ENCODE data around the gene PVRIG. TPM values are rescaled to one million over a fixed set of nuclear protein-coding genes. Genes with fewer than 3 reads are reported as not detected.
A peak's percentile ranks its signal among the peaks of the same experiment; 100 is the strongest.
"Not testable (repeated sequence)": the region's sequence is repeated elsewhere in the genome, so short reads cannot be mapped to it uniquely, and the experiment has no call there.

PVRIG gene
- total RNA-seq, 1 experiment from 2014 or later = 0.70 TPM

- no peaks in the 10 kb centered on the region; the same call in 1 of the 2 replicates for H3K4me1 ChIP-seq (ENCODE audit: insufficient read depth, low read length)
- H3K27ac Mint-ChIP-seq = peak within 1 kb of the TSS in 2 of 3 experiments; percentile 31 to 75; a peak in 2 of 7 replicates
- DNase-seq = peak; percentile 99
- peaks cover 25 to 31% of the 10 kb centered on the region in 2 experiments for H3K4me1 Mint-ChIP-seq
- no peaks in the 10 kb centered on the region for H3K79me1 ChIP-seq (ENCODE audit: insufficient read depth, low read depth, low read length, poor library complexity, severe bottlenecking)
- H4K20me1 ChIP-seq (ENCODE audit: control insufficient read depth, insufficient read depth, insufficient read length) = no peaks in the 10 kb centered on the region
- no peak within 1 kb of the TSS for H2BK20ac ChIP-seq (ENCODE audit: low read depth, low read length, poor library complexity, severe bottlenecking)
- peak within 1 kb of the TSS; percentile 95 for H3K14ac ChIP-seq (ENCODE audit: insufficient read depth, low read length)
- no peak within 1 kb of the TSS for H4K8ac ChIP-seq (replicated peaks; ENCODE audit: insufficient read length, low read depth, low read length)
- no peaks in the 10 kb centered on the region for H3K9me3 Mint-ChIP-seq
- H3K27me3 Mint-ChIP-seq (ENCODE audit: low read depth) = peaks cover 36% of the 10 kb centered on the region
- H3K23ac ChIP-seq (ENCODE audit: insufficient read length, low read depth, low read length) = no peak within 1 kb of the TSS
- no peak within 1 kb of the TSS for H3K27ac ChIP-seq (ENCODE audit: insufficient read length, low read depth, low read length)
- no peak within 1 kb of the TSS for H2BK120ac ChIP-seq (ENCODE audit: low read depth, low read length, poor library complexity, severe bottlenecking)
- H3K79me2 ChIP-seq (ENCODE audit: insufficient read depth, low read length) = no peaks in the 10 kb centered on the region; the same call in 1 of the 2 replicates
- H3K4me2 ChIP-seq (ENCODE audit: insufficient read depth, insufficient read length, low read length) = peak within 1 kb of the TSS; percentile 80
- peak within 1 kb of the TSS; percentile 82 for H3K9ac ChIP-seq (ENCODE audit: extremely low read depth, insufficient read length, low read length)
- no peak within 1 kb of the TSS for H2BK12ac ChIP-seq (ENCODE audit: insufficient read length, low read depth, low read length)
- H3K36me3 Mint-ChIP-seq (ENCODE audit: insufficient read depth in 1 of 3, low read depth in 3 of 3) = peaks cover 26 to 29% (median 28%) of the 10 kb centered on the region in 3 experiments; a peak in 6 of 7 replicates
- no peaks in the 10 kb centered on the region for H3K9me3 ChIP-seq (ENCODE audit: control insufficient read depth, low read depth, low read length)
- no peak within 1 kb of the TSS for H2BK5ac ChIP-seq (ENCODE audit: insufficient read length, low read length)
- H3T11ph ChIP-seq (ENCODE audit: low read length) = no peak within 1 kb of the TSS
- H3K4ac ChIP-seq (ENCODE audit: low read depth, low read length) = no peak within 1 kb of the TSS
- H3K56ac ChIP-seq (ENCODE audit: insufficient read length, low read depth, low read length) = no peak within 1 kb of the TSS
- no peak within 1 kb of the TSS for H2BK15ac ChIP-seq (ENCODE audit: low read depth, low read length)
- TF ChIP-seq, protein P1, sequence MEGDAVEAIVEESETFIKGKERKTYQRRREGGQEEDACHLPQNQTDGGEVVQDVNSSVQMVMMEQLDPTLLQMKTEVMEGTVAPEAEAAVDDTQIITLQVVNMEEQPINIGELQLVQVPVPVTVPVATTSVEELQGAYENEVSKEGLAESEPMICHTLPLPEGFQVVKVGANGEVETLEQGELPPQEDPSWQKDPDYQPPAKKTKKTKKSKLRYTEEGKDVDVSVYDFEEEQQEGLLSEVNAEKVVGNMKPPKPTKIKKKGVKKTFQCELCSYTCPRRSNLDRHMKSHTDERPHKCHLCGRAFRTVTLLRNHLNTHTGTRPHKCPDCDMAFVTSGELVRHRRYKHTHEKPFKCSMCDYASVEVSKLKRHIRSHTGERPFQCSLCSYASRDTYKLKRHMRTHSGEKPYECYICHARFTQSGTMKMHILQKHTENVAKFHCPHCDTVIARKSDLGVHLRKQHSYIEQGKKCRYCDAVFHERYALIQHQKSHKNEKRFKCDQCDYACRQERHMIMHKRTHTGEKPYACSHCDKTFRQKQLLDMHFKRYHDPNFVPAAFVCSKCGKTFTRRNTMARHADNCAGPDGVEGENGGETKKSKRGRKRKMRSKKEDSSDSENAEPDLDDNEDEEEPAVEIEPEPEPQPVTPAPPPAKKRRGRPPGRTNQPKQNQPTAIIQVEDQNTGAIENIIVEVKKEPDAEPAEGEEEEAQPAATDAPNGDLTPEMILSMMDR (conservative IDR thresholded peaks at IDR 0.05) = no peak
- H3K4me3 Mint-ChIP-seq = peak within 1 kb of the TSS; percentile 85 to 95
- WGBS (ENCODE audit: extremely low coverage, insufficient read length, low lambda C conversion rate) = no CpG with 5 or more reads among the region's 78 CpGs
- H3K27me3 ChIP-seq (ENCODE audit: insufficient read depth, low read length) = no peaks in the 10 kb centered on the region; the same call in 1 of the 2 replicates
- no peak within 1 kb of the TSS for H2AFZ ChIP-seq (ENCODE audit: low read length)
- no peak within 1 kb of the TSS for H4K91ac ChIP-seq (ENCODE audit: insufficient read length, low read depth, low read length)
- peak within 1 kb of the TSS; percentile 46 for H4K5ac ChIP-seq (ENCODE audit: insufficient read length, low read depth, low read length)
- H3K18ac ChIP-seq (ENCODE audit: insufficient read length, low read depth, low read length) = peak within 1 kb of the TSS; percentile 62
- H3K23me2 ChIP-seq (ENCODE audit: insufficient read length, low read depth, low read length, poor library complexity, severe bottlenecking) = peaks cover 9% of the 10 kb centered on the region
- no peak within 1 kb of the TSS for H2AK5ac ChIP-seq (ENCODE audit: insufficient read length, low read length)
Observed at GRCh38 chr7:100177045-100178001, 42.4 kb upstream of the PVRIG start, which contains the start of the genes GPC2 and STAG3. Gene GPC2, minus strand, starts transcription at chr7:100177381. Its CDS starts 182 bp downstream, at chr7:100177199. Gene STAG3, plus strand, starts transcription at chr7:100177918. Its CDS starts 2,639 bp downstream, at chr7:100180557.

DNA sequence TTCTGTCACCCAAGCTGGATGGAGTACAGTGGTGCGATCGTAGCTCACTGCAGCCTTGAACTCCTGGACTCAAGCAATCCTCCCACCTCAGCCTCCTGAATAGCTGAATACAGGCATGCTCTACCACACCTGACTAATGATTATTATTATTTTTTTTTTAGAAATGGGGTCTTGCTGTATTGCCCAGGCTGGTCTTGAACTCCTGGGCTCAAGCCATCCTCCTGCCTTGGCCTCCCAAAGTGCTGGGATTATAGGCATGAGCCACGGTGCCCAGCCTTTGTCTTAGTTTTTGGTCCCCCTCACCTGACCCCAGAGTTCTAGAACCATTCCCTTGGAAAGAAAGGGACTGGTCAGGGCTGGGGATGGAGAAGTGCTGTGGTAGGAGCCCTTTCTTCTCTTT lies 39.7 kb upstream of the PVRIG start:
- H3K14ac ChIP-seq (ENCODE audit: insufficient read depth, low read length); H4K20me1 ChIP-seq (ENCODE audit: control insufficient read depth, insufficient read depth, insufficient read length); H3T11ph ChIP-seq (ENCODE audit: low read length); H3K18ac ChIP-seq (ENCODE audit: insufficient read length, low read depth, low read length); DNase-seq; H2BK12ac ChIP-seq (ENCODE audit: insufficient read length, low read depth, low read length); H2AK5ac ChIP-seq (ENCODE audit: insufficient read length, low read length); H3K23me2 ChIP-seq (ENCODE audit: insufficient read length, low read depth, low read length, poor library complexity, severe bottlenecking); H3K27me3 ChIP-seq (ENCODE audit: insufficient read depth, low read length); H3K9me3 ChIP-seq (ENCODE audit: control insufficient read depth, low read depth, low read length); H4K5ac ChIP-seq (ENCODE audit: insufficient read length, low read depth, low read length); H2AFZ ChIP-seq (ENCODE audit: low read length); H3K79me2 ChIP-seq (ENCODE audit: insufficient read depth, low read length); H4K91ac ChIP-seq (ENCODE audit: insufficient read length, low read depth, low read length); H3K9me3 Mint-ChIP-seq; H3K4me2 ChIP-seq (ENCODE audit: insufficient read depth, insufficient read length, low read length); H3K27ac Mint-ChIP-seq; H3K56ac ChIP-seq (ENCODE audit: insufficient read length, low read depth, low read length); H3K4me3 Mint-ChIP-seq; H2BK5ac ChIP-seq (ENCODE audit: insufficient read length, low read length); H3K79me1 ChIP-seq (ENCODE audit: insufficient read depth, low read depth, low read length, poor library complexity, severe bottlenecking); H2BK20ac ChIP-seq (ENCODE audit: low read depth, low read length, poor library complexity, severe bottlenecking); H3K9ac ChIP-seq (ENCODE audit: extremely low read depth, insufficient read length, low read length); H3K4ac ChIP-seq (ENCODE audit: low read depth, low read length); H4K8ac ChIP-seq (replicated peaks; ENCODE audit: insufficient read length, low read depth, low read length); H3K4me1 ChIP-seq (ENCODE audit: insufficient read depth, low read length); H2BK15ac ChIP-seq (ENCODE audit: low read depth, low read length); H3K23ac ChIP-seq (ENCODE audit: insufficient read length, low read depth, low read length); H2BK120ac ChIP-seq (ENCODE audit: low read depth, low read length, poor library complexity, severe bottlenecking); H3K27ac ChIP-seq (ENCODE audit: insufficient read length, low read depth, low read length): not testable (repeated sequence)
- WGBS (ENCODE audit: extremely low coverage, insufficient read length, low lambda C conversion rate) = no CpG with 5 or more reads among the region's 3 CpGs
- Mint-ChIP-seq H3K27me3 (ENCODE audit: low read depth) (peaks cover 36% of the 10 kb centered on the region), H3K4me1 (peaks cover 28 to 30% of the 10 kb centered on the region in 2 experiments), H3K36me3 (ENCODE audit: insufficient read depth in 1 of 3, low read depth in 3 of 3) (peaks cover 8 to 12% (median 8%) of the 10 kb centered on the region in 3 experiments; a peak in 6 of 7 replicates)

Data from H9 (cell line).